Germinal center (tissue), 1 donor: ENCODE data around the gene RNF217.
"Not testable (repeated sequence)": the region's sequence is repeated elsewhere in the genome, so short reads cannot be mapped to it uniquely, and the experiment has no call there.

Experiments used
- DNase-seq: peaks from one replicate; pipeline ENCODE4 v3.0.0; 2012; ENCODE audit warnings: mixed read lengths, low spot score

RNF217 gene

DNA sequence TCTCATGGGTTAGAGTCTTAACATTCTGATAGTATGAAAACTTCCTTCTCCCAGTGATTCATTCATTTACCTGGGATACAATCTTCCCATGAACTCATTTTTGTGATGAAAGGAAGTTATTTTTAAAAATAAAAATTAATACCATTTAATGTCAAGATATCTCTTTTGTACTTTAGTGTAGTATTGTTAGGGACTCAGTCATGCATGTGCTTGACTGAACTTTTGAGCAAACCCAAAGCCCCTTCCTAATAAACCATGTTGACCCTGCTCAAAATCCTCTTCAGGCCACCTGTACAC is 52.4 kb downstream of the RNF217 start:
- DNase-seq, result no peak

DNA sequence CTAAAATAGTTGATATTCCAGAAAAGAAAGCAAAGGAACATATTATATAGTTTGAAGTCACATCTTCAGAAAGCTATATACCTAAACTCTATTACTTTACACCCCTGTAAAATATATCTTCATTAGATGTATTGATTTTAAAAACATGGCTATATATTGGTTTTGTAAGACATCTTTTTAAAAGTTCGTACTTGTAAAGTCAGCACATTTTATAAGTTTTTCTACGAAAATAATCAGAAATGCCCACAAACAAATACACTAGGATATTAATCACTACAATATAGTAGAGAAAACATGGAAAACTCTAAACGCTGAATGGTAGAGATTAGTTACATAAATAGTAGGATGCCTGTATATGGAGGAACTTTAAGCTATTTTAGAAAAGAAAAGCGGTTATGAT is 52.9 kb downstream of the RNF217 start:
- DNase-seq, result no peak

DNA sequence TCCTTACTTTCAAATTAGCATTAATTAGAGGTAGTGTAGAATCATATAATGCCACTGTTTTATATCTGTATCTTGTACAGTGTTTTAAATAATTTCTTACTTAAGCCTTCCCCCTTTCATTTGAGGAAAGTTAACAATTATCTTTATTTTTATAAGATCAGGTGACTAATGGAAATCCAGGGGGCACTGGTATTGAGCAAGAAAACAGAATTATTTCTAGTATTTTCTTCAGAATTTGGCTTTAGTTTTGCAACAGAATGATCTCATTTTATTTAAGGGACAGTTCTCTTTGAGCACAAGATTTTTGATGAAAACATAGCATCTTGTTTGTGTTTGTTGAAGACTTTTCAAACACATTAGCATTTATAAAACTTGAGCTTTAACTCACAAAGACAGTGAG is 55.9 kb downstream of the RNF217 start:
- DNase-seq, result no peak

DNA sequence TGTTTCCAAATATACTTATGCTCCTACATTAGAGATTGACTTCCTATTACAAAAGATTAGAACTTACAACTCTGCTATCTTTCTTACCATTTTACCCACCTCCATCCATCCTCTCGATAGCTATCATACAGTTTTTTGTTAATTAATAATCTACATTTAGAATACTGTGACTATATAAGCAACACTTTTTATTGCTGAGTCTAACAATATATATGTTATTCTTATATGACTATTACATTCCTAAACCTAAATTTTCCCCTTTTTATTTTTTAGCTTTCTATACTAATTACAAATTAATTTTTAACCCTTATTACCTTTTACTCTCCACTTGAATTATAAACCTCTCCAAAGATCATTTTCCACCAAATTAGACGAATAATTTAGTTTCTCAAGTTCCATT is 57.0 kb downstream of the RNF217 start:
- no peak for DNase-seq

DNA sequence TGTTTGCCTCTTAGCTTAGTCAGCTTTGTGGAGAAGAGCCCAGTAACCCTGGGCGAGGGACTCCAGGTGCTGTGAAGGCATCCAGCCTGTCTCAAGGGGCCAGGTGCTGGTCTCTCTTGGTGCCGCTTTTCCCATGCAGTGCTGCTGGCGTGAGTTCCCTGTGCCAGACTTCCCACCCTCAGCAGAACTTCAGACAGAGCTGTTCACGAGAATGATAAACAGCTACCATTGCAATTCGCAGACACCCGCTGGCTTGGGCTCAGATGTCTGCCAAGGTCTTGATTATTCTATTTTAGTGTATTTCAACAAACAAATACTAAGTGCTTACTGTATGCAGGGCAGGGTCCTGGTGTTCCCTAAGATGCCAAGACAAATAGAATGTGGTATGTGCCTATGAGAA is 57.7 kb downstream of the RNF217 start:
- no peak for DNase-seq

DNA sequence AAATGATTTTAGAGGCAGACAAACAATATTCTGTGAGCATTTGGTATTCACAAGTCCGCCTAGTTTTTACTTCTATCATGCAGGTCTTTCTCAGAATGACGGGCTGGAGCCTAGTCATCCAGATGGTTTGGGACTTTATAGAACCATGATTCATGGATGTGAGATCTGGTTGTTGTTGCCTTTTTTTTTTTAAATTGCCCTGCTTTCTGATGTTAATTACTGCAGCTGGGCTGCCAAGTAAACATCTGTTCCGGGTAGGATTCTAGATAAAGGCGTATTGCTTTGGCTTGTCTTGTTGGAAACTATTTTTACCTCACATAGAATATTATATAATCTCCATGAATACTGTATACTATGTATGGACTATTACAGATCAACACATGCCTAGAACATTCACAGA is 58.1 kb downstream of the RNF217 start:
- no peak for DNase-seq

DNA sequence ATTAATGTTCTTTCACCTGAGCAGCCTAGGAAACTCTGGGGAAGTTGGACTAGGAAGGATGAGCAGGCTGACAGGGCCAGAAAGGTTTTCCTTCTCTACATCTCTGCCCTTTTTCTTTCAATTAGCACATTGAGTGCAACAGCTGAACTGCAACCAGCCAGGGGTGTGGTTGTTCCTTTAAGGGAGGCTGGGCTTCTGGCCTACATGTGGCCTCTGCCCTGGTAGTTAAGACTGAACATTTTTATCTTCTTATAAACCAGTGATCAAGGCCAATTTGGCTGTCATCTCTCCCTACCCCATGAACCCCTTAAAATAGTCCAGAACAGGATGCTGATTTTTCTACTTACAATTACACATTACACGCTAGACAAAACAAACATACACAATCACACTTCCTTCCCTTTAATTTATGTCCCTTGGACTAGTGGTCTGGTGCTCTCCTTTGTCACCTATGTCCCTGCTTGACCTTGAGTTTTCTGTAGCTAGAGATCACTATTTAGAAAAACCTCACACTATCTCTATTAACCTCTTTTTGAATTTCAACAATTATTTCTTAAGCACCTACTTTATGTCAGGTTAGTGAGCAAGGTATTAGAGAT is 60.3 kb downstream of the RNF217 start:
- DNase-seq, result no peak

DNA sequence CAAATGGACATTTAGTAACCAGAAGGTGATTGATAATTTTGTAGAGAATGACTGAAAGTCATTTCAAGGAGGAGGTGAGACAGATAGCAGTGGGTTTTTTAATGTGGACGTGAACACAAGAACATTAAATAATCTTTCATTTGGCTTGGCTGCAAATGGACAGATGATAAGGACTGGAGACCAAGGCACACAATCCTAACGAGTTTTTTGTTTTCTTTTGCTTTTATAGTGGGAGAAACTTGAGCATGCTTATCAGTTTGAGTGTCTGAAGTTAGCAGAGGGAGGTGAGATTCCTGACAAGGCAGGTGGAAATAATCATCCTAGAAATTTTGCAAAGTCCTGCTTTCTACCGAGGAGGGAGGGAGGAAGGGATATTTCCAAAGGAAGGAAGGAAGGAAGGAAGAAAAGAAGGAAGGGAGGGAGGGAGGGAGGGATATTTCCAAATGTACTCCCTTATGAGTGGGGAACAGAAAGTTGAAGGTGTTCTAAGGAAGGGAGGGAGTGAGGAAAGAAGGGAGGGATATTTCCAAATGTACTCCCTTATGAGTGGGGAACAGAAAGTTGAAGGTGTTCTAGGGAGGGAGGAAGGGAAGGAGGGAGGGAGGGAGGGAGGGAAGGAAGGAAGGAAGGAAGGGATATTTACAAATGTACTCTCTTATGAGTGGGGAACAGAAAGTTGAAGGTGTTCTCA is 63.1 kb downstream of the RNF217 start:
- no peak for DNase-seq

DNA sequence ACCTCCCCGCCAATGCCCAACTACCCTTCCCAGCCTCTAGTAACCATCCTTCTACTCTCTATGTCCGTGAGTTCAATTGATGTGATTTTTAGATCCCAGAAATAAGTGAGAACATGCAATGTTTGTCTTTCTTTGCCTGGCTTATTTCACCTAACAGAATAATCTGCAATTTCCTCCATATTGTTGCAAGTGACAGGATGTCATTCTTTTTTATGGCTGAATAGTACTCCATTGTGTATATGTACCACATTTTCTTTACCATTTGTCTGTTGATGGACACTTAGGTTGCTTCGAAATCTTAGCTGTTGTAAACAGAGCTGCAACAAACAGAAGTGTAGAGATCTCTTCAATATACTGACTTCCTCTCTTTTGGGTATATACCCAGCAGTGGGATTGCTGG is 65.0 kb downstream of the RNF217 start:
- no peak for DNase-seq

DNA sequence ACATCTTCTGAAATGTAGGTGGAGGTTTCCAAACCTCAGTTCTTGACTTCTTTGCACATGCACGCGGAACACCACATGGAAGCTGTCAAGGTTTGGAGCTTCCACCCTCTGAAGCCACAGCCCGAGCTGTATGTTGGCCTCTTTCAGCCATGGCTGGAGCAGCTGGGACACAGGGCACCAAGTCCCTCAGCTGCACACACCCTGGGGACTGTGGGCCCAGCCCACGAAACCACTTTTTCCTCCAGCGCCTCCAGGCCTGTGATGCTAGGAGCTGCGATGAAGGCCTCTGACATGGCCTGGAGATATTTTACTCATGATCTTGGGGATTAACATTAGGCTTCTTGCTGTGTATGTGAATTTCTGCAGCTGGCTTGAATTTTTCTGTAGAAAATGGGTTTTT is 68.7 kb downstream of the RNF217 start:
- DNase-seq, result no peak

DNA sequence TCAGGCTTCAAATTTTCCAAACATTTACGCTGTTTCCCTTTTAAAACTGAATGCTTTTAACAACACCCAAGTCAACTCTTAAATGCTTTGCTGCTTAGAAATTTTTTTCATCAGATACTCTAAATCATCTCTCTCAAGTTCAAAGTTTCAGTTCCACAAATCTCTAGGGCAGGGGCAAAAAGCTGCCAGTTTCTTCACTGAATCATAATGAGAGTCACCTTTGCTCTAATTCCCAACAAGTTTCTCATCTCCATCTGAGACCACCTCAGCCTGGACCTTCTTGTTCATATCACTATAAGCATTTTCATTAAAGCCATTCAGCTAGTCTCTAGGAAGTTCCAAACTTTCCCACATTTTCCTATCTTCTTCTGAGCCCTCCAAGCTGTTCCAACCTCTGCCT is 69.1 kb downstream of the RNF217 start:
- no peak for DNase-seq

DNA sequence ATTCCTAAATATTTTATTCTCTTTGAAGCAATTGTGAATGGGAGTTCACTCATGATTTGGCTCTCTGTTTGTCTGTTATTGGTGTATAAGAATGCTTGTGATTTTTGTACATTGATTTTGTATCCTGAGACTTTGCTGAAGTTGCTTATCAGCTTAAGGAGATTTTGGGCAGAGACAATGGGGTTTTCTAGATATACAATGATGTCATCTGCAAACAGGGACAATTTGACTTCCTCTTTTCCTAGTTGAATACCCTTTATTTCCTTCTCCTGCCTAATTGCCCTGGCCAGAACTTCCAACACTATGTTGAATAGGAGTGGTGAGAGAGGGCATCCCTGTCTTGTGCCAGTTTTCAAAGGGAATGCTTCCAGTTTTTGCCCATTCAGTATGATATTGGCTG is 72.7 kb downstream of the RNF217 start:
- not testable (repeated sequence) for DNase-seq

DNA sequence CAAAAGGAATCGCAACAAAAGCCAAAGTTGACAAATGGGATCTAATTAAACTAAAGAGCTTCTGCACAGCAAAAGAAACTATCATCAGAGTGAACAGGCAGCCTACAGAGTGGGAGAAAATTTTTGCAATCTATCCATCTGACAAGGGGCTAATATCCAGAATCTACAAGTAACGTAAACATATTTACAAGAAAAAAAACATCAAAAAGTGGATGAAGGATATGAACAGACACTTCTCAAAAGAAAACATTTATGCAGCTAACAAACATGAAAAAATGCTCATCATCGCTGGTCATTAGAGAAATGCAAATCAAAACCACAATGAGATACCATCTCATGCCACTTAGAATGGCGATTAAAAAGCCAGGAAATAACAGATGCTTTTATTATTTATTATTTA is 74.2 kb downstream of the RNF217 start:
- not testable (repeated sequence) for DNase-seq

DNA sequence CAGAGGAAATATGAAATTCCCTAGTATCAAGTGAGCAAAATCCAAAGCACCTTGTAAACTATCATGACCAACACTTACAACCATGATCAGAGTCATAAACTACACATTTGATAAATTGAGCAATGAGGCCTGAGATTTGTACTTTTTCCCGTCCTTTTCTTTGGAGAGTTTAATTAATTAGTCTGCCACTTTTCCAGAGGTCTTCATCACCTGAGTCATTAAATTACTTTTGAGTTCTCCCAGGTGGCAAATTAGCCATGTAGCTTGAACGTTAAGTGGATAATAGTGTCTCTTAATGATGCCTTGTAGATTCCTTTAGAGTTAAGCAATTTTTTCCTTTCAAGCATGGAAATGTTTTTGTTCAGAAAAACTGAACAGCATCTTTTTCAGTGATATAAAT is 75.6 kb downstream of the RNF217 start:
- DNase-seq, result no peak

DNA sequence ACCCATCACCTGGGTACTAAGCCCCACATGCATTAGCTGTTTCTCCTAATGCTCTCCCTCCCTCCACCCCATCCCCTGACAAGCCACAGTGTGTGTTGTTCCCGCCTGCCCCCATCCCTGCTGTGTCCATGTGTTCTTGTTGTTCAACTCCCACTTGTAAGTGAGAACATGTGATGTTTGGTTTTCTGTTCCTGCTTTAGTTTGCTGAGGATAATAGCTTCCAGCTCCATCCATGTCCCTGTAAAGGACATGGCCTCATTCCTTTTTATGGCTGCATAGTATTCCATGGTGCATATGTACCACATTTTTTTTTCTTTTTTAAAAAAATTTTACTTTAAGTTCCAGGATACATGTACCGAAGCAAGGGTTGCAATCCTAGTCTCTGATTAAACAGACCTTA is 76.7 kb downstream of the RNF217 start:
- no peak for DNase-seq

DNA sequence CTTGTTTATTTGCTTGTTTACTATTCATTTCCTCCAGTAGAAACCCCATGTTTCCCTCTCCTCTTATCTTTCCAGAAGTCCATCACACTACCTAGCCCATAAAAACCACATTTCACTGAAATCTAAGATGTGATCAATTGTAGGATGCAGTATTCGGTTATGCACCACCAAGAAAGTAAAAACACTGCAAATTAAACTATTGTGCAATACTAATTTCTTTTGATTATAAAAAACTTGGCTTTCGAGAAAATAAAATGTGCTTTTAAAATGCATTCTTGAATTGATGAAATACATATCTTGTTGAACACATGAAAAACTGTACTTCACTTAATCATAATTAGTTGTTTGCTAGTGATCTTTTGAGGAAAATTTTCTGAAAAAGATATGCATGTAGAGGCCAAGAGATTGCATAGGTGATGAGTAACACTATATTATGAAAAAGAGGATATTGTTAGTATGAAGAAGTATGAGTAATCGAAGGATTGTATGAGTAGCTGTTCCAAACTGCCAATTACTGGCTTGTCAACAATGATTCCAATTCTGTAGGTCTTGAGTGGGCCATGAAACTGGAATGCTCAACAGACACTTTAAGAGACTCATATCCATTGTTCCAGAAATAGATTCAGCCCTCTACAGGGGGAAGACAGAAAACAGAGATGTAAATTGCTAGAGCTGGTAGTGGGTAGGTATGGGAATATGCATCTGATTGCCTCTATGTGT is 79.7 kb downstream of the RNF217 start:
- no peak for DNase-seq

DNA sequence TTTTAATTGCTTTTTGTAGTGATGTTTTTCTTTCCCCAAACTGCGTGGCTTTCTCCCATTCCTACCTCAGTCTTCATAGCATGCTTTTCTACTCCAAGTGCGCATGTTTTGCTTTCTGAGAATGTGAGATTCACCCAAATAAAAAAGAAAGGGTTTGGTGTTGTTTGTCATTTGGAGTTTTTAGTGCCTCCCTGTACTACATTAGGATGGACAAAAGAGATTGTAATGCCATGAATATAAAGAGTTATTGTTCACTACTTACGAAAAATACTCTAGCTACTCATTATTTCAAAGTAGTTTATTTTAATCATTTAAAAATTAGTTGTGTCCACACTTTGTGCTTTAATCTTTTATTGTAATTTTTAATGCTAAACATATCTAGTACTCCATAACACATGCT is 81.8 kb downstream of the RNF217 start:
- no peak for DNase-seq

DNA sequence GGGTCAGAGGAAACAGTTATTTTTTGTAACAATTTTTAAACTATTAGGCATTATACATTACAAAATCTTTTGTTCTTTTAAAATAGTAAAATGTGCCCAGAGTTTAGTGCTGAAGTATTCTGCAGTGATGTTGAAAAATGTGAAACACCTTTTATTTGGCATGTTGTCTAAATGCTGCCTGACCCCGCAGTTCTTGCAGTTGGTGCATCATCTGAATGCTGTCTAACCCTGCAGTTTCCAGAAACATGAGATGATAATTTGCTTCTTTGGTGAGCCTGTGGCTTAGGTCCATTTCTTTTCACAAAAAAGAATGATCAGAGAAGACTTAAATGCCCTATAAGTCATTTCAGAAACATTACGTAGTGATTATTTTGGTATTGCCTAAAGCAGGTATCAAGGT is 82.4 kb downstream of the RNF217 start:
- DNase-seq, result no peak

DNA sequence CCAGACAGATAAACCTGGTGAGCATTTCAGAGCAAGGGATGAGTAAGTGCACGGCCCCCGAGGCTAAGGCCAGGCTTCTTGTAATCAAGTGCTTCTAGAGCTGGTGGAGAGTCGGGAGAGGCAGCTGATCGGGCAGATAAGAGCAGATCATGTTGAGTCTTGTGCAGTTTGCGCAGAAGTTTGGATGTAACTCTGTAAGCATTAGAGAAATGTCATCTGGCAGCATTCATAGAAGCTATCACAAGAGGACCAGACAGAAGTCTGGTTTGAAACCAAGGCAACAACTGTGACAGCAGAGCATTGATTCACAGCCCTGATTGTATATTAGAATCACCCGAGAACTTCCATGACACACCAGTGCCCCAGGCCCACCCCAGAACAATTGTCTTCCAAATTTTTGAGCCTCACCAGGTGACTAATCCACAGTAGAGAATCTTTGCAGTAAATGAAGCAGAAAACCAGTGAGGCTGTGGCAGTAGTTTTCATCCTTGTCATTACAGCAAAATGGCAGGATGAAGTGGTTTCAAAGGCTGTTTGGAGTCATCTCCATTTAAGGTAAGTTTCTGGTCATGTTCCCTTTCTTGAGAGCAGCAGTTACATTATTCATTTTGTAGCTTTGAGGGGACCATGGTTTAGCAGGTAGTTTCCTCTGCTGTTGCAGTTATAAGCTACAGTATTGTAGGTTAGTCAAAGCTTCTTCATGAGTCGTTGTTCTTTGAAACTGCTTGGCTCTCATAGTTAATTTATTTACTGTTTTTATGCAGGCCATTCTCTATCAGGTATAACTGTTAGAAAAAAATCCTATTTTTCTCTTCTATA is 84.1 kb downstream of the RNF217 start:
- no peak for DNase-seq

DNA sequence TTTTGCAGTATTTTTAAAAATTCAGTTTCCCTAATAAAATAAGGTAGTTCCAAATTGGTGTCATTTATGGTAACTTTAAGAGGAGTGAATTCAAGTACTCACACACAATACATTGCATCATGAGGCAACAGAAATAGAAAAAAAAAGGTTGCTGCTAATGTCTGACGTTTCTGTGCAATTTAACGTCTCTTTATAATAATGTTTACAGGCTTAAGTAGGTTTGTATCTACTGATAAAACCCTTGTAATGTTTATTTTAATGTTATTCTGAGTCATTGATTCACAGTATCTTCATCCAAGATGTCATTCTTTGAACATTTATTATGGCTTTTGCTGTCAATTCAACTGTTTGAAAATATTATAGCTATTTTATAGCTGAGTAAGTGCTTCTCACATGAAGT is 86.0 kb downstream of the RNF217 start:
- DNase-seq, result no peak

DNA sequence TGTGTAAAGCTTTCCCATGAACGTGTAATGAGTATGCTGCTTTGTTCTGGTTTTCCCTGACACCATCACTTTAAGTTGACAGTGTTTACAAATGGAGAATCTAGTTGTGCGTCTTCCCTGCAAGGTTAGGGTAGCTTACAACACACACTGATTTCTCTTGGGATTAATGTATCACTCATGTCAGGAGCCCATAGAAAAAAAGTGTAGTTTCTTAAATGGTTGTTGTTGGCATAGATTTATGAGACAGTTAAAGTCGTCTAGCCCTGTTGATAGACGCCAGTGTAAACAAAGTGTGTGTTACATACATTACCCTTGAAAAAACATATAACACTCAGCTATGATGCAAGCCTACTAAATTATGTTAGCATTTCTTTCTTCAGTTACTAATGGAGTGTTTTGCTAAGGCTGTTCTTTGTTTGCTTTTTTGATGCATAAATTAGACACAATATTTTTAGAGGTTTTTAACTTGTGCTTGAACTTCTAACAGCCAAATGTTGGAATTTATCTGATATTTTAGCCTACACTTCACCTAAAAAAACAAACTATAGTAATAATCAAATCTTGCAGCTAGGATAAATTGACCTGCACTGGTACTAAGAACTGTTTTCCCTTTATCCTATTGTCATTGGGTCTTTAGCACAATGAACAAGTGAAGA is 88.6 kb downstream of the RNF217 start:
- DNase-seq, result no peak

DNA sequence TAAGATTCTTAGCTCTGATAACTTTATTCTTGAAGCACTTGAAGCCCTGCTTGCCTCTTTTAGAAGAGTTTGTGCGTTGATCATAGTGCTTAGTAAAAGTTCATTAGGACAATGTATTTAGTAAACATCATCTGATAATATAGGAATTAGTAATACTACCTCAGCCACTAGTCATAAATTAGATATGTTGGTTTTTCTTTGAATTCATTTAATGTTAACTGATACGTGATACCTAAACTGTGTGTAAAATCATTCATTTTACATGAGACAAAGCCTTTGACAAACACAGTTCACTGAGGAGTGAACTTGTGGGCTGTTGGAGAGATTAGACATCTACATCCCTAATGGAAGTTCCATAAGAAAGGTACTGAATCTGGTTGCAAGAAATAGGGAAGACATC is 91.6 kb downstream of the RNF217 start:
- DNase-seq, result no peak
